Endothelial cell of umbilical vein (primary cell): ENCODE results near the gene TRIM14. TPM values are rescaled to one million over a fixed set of nuclear protein-coding genes. Genes with fewer than 3 reads are reported as not detected.
A peak's percentile ranks its signal among the peaks of the same experiment; 100 is the strongest.

ENCODE experiments used
- BruUV-seq: library from RNA; stranded (reverse); fragments of 400-500 nt; replicated peaks from 2 replicates; lab custom pipeline; 2021; lab: Mats Ljungman, UMichigan
- CTCF ChIA-PET: fragments of 300-600, 350-600 bp; sonication (Branson Sonifier 250); formaldehyde crosslinking; loops from one replicate; lab custom pipeline; 2021; ENCODE audit warnings: antibody characterized with exemption, inconsistent platforms; lab: Charles Lee
- POLR2A ChIA-PET: fragments of 300-600, 350-600 bp; sonication (Branson Sonifier 250); formaldehyde crosslinking; loops from one replicate; lab custom pipeline; 2021; ENCODE audit warnings: antibody characterized with exemption, inconsistent platforms; lab: Charles Lee
- DNase-seq: peaks from one replicate; pipeline ENCODE4 v3.0.0-alpha.2; 2011; ENCODE audit warnings: low read depth, low spot score
- FAIRE-seq: peaks from 2 replicates; lab custom pipeline; 2011; peaks lifted over from hg19 to GRCh38; lab: Jason Lieb, UNC
- H2AFZ ChIP-seq: 2 replicates; pipeline ENCODE4 v1.6.0; 2012; ENCODE audit warnings: low read depth, low read length, control low read depth, inconsistent platforms
- H3K27ac ChIP-seq: 2 replicates; pipeline ENCODE4 v1.5.1; 2011; ENCODE audit warnings: low read depth, mild to moderate bottlenecking, control low read depth, low read length, moderate library complexity; ENCODE audit not compliant: insufficient read depth
- H3K27me3 ChIP-seq, 2 experiments: 2 replicates each; pipeline versions ENCODE4 v1.6.0 to v1.6.1; 2011; ENCODE audit warnings: low read length in 2 of 2, mixed read lengths in 1 of 2; ENCODE audit not compliant: control insufficient read depth in 2 of 2, insufficient read depth in 2 of 2
- H3K36me3 ChIP-seq, 2 experiments: 2 replicates in 1 of 2; 3 replicates in 1 of 2; pipeline ENCODE4 v1.5.1; 2011; ENCODE audit warnings: low read length in 2 of 2, mild to moderate bottlenecking in 1 of 2, moderate library complexity in 1 of 2; ENCODE audit not compliant: control insufficient read depth in 2 of 2, insufficient read depth in 2 of 2; ENCODE audit errors: extremely low read depth in 1 of 2
- H3K4me1 ChIP-seq: 3 replicates; pipeline ENCODE4 v1.5.1; 2011; ENCODE audit warnings: mild to moderate bottlenecking, low read length; ENCODE audit not compliant: control insufficient read depth, insufficient read depth; ENCODE audit errors: extremely low read depth
- H3K4me2 ChIP-seq: 2 replicates; pipeline ENCODE4 v1.6.1; 2011; ENCODE audit warnings: low read length, control low read depth, mixed read lengths; ENCODE audit not compliant: insufficient read depth
- H3K4me3 ChIP-seq, 3 experiments: fragments of 200-600 bp in 1 of 3; sonication (generic), shearing (Covaris generic) in 1 of 3; replicated peaks in 1 of 3; 2 replicates each; pipeline ENCODE4 v1.5.1; 2011 to 2016; ENCODE audit warnings: control low read depth in 3 of 3, low read length in 3 of 3, mild to moderate bottlenecking in 2 of 3, inconsistent platforms in 1 of 3, low read depth in 1 of 3, moderate library complexity in 1 of 3; ENCODE audit not compliant: insufficient read depth in 1 of 3
- H3K79me2 ChIP-seq: 2 replicates; pipeline ENCODE4 v1.6.0; 2012; ENCODE audit warnings: low read length, inconsistent platforms; ENCODE audit not compliant: control insufficient read depth, insufficient read depth
- H3K9ac ChIP-seq: replicated peaks from 2 replicates; pipeline ENCODE3; 2011; ENCODE audit warnings: low read length, control low read depth; ENCODE audit not compliant: insufficient read depth; ENCODE audit errors: extremely low read depth
- H3K9me1 ChIP-seq: replicated peaks from 3 replicates; pipeline ENCODE4 v1.6.0; 2011; ENCODE audit warnings: mild to moderate bottlenecking, low read length; ENCODE audit not compliant: control insufficient read depth, insufficient read depth; ENCODE audit errors: extremely low read depth
- H3K9me3 ChIP-seq: replicated peaks from 2 replicates; pipeline ENCODE4 v1.5.1; 2012; ENCODE audit warnings: low read length, inconsistent platforms; ENCODE audit not compliant: control insufficient read depth, insufficient read depth
- H4K20me1 ChIP-seq: replicated peaks from 2 replicates; pipeline ENCODE3; 2011; ENCODE audit warnings: mild to moderate bottlenecking, low read length; ENCODE audit not compliant: control insufficient read depth, insufficient read depth; ENCODE audit errors: extremely low read depth
- CTCF ChIP-seq, 2 donors: IDR thresholded peaks; 1 replicate in 1 of 2; 2 replicates in 1 of 2; pipeline ENCODE4 v1.5.1; 2011; ENCODE audit warnings: low read length in 2 of 2, mild to moderate bottlenecking in 2 of 2, moderate library complexity in 2 of 2, control low read depth in 1 of 2, inconsistent platforms in 1 of 2, low read depth in 1 of 2; ENCODE audit not compliant: insufficient read depth in 1 of 2; ENCODE audit errors: extremely low read depth in 1 of 2
- EZH2 ChIP-seq: IDR thresholded peaks from 2 replicates; pipeline ENCODE4 v1.6.1; 2012; ENCODE audit warnings: borderline replicate concordance, low read depth, mild to moderate bottlenecking, moderate library complexity, low read length, inconsistent platforms; ENCODE audit not compliant: severe bottlenecking
- FOS ChIP-seq: IDR thresholded peaks from 2 replicates; pipeline ENCODE4 v1.6.1; 2011; ENCODE audit warnings: mild to moderate bottlenecking, low read length, moderate library complexity, borderline replicate concordance; ENCODE audit not compliant: insufficient read depth
- GATA2 ChIP-seq: IDR thresholded peaks from 2 replicates; pipeline ENCODE4 v1.7.0; 2011; ENCODE audit warnings: low read depth, mild to moderate bottlenecking, moderate library complexity, mixed read lengths, low read length; ENCODE audit not compliant: insufficient read length, insufficient read depth
- JUN ChIP-seq: IDR thresholded peaks from 2 replicates; pipeline ENCODE4 v1.6.1; 2011; ENCODE audit warnings: borderline replicate concordance, low read depth; ENCODE audit not compliant: insufficient read length, insufficient read depth
- MYC ChIP-seq: IDR thresholded peaks from one replicate; pipeline ENCODE4 v1.6.1; 2011; ENCODE audit warnings: mild to moderate bottlenecking, low read depth, low read length
- POLR2A ChIP-seq: IDR thresholded peaks from 2 replicates; pipeline ENCODE4 v1.6.1; 2012; ENCODE audit warnings: low read depth, mild to moderate bottlenecking, control low read depth, low read length
- POLR2AphosphoS5 ChIP-seq: IDR thresholded peaks from 2 replicates; pipeline ENCODE4 v1.6.1; 2012; ENCODE audit warnings: low read depth, mild to moderate bottlenecking, control low read depth, low read length, moderate library complexity; ENCODE audit not compliant: insufficient read depth
- dilution Hi-C: fragments of 300-500 bp; cut with MboI; formaldehyde crosslinking; loops from one replicate; pipeline ENCODE4 v1.15.0; 2019; ENCODE audit warnings: low sequenced_read_pairs; ENCODE audit not compliant: extremely low pct_ligation_motif_present
- intact Hi-C: fragments of 100-400 bp; cut with micrococcal nuclease; formaldehyde crosslinking; loops from one replicate; pipeline ENCODE4 v1.10.0; 2022
- polyA plus RNA-seq, 4 experiments: library from polyadenylated mRNA; depleted of rRNA in 3 of 4; stranded (reverse) in 3 of 4; unstranded in 1 of 4; fragments of >200 nt; gene quantifications; 2 replicates each; pipeline versions ENCODE4 v1.2.1 to v1.2.3, GENCODE V29; 2011 to 2012; ENCODE audit warnings: missing spikeins in 1 of 4
- total RNA-seq: library from RNA; stranded (reverse); gene quantifications from 2 replicates; pipeline ENCODE4 v1.2.3, GENCODE V29; 2021
- TF ChIP-seq, protein P1 (sequence below): IDR thresholded peaks from 2 replicates; pipeline ENCODE4 v1.6.1; 2011; ENCODE audit not compliant: insufficient read depth, insufficient read length

The TRIM14 gene
- total and polyA plus RNA-seq, 2 donors (not counting 3 experiments of a cell fraction or from before 2014, with no cell fraction given) = 4.8 to 10.7 TPM

GRCh38 chr9:98099898-98100297, 19.1 kb downstream of the TRIM14 start:
- Histone ChIP-seq H3K36me3 (no peaks in the 10 kb centered on the region), H3K9me1 (no peaks in the 10 kb centered on the region), H3K27me3 (no peaks in the 10 kb centered on the region), H3K9ac (no peak overlapping the region), H4K20me1 (no peaks in the 10 kb centered on the region), H3K4me1 (no peaks in the 10 kb centered on the region), H2AFZ (no peak overlapping the region), H3K4me2 (no peak overlapping the region), H3K4me3 (no peak overlapping the region), H3K27ac (no peak overlapping the region), H3K79me2 (no peaks in the 10 kb centered on the region), H3K9me3 (no peaks in the 10 kb centered on the region)
- CTCF ChIA-PET = no interaction called here
- peak; percentile 21 for FAIRE-seq
- dilution Hi-C loops = no loop called here
- TF ChIP-seq POLR2AphosphoS5 (no peak), FOS (no peak)
- BruUV-seq = no TSS peak
- POLR2A ChIA-PET = no interaction called here
- intact Hi-C loops = no loop called here
- no peak for DNase-seq

- CTCF ChIA-PET = no interaction called here
- dilution Hi-C loops = no loop called here
- Histone ChIP-seq H3K36me3 (no peaks in the 10 kb centered on the region), H3K9me1 (no peaks in the 10 kb centered on the region), H3K4me3 (no peak overlapping the region), H3K9ac (no peak overlapping the region), H3K27ac (no peak overlapping the region), H3K4me1 (no peaks in the 10 kb centered on the region), H4K20me1 (no peaks in the 10 kb centered on the region), H2AFZ (no peak overlapping the region), H3K9me3 (no peaks in the 10 kb centered on the region), H3K79me2 (no peaks in the 10 kb centered on the region), H3K4me2 (no peak overlapping the region), H3K27me3 (no peaks in the 10 kb centered on the region)
- TF ChIP-seq FOS (no peak), POLR2A (no peak), EZH2 (no peak), MYC (no peak), CTCF (IDR thresholded peaks at IDR 0.05; ENCODE audit: extremely low read depth in 1 of 2, insufficient read depth in 1 of 2, low read depth in 1 of 2, low read length in 2 of 2) (no peak), JUN (no peak), POLR2AphosphoS5 (no peak), GATA2 (no peak)
- TF ChIP-seq, protein P1, sequence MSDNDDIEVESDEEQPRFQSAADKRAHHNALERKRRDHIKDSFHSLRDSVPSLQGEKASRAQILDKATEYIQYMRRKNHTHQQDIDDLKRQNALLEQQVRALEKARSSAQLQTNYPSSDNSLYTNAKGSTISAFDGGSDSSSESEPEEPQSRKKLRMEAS = no peak
- FAIRE-seq (no peak), DNase-seq (no peak)
- intact Hi-C loops = no loop called here
- no TSS peak for BruUV-seq
- POLR2A ChIA-PET = no interaction called here
Observed at GRCh38 chr9:98099346-98099745, 19.7 kb downstream of the TRIM14 start.
